ENCODE measurements around the gene WDPCP.

Gene WDPCP

GRCh38 chr2:63555931-63556330, 32.3 kb downstream of the WDPCP start:
- DNase-seq (ENCODE audit: low spot score), result no peak
- TF ChIP-seq CTCF (IDR thresholded peaks at IDR 0.05; ENCODE audit: borderline replicate concordance, control extremely low read depth, extremely low read depth, insufficient read depth, missing control alignments), result no peak
- in situ Hi-C loops (cut with MboI; ENCODE audit: low sequenced_read_pairs, unreplicated experiment), result no loop called here

GRCh38 chr2:63555299-63555698, 33.0 kb downstream of the WDPCP start:
- TF ChIP-seq CTCF (IDR thresholded peaks at IDR 0.05; ENCODE audit: borderline replicate concordance, control extremely low read depth, extremely low read depth, insufficient read depth, missing control alignments), result no peak
- DNase-seq (ENCODE audit: low spot score), result no peak
- in situ Hi-C loops (cut with MboI; ENCODE audit: low sequenced_read_pairs, unreplicated experiment), result no loop called here

GRCh38 chr2:63553049-63553448, 35.2 kb downstream of the WDPCP start:
- DNase-seq (ENCODE audit: low spot score), result no peak

GRCh38 chr2:63545023-63545422, 43.3 kb downstream of the WDPCP start:
- in situ Hi-C loops (cut with MboI; ENCODE audit: low sequenced_read_pairs, unreplicated experiment), result no loop called here
- DNase-seq (ENCODE audit: low spot score), result no peak
- no peak for TF ChIP-seq CTCF (IDR thresholded peaks at IDR 0.05; ENCODE audit: borderline replicate concordance, control extremely low read depth, extremely low read depth, insufficient read depth, missing control alignments)

More at GRCh38 chr2:63553049-63553448, 35.2 kb downstream of the WDPCP start:
- no peak for TF ChIP-seq CTCF (IDR thresholded peaks at IDR 0.05; ENCODE audit: borderline replicate concordance, control extremely low read depth, extremely low read depth, insufficient read depth, missing control alignments)
- in situ Hi-C loops (cut with MboI; ENCODE audit: low sequenced_read_pairs, unreplicated experiment), result no loop called here

- in situ Hi-C loops (cut with MboI; ENCODE audit: low sequenced_read_pairs, unreplicated experiment), result no loop called here
These were observed 44.2 kb downstream of the WDPCP start for GRCh38 chr2:63544017-63544627.

GRCh38 chr2:63539416-63540162, 48.7 kb downstream of the WDPCP start:
- in situ Hi-C loops (cut with MboI; ENCODE audit: low sequenced_read_pairs, unreplicated experiment), result no loop called here
- no peak for TF ChIP-seq CTCF (IDR thresholded peaks at IDR 0.05; ENCODE audit: borderline replicate concordance, control extremely low read depth, extremely low read depth, insufficient read depth, missing control alignments)
- no peak for DNase-seq (ENCODE audit: low spot score)

More at GRCh38 chr2:63544017-63544627, 44.2 kb downstream of the WDPCP start:
- peak; percentile 26 for TF ChIP-seq CTCF (IDR thresholded peaks at IDR 0.05; ENCODE audit: borderline replicate concordance, control extremely low read depth, extremely low read depth, insufficient read depth, missing control alignments)
- DNase-seq (ENCODE audit: low spot score), result peak; percentile 27
